ENCODE results near the gene CHD9. TPM values are rescaled to one million over a fixed set of nuclear protein-coding genes. Genes with fewer than 3 reads are reported as not detected.

Gene CHD9
- total RNA-seq, 1 donor from 2014 or later = 68.6 TPM

DNA sequence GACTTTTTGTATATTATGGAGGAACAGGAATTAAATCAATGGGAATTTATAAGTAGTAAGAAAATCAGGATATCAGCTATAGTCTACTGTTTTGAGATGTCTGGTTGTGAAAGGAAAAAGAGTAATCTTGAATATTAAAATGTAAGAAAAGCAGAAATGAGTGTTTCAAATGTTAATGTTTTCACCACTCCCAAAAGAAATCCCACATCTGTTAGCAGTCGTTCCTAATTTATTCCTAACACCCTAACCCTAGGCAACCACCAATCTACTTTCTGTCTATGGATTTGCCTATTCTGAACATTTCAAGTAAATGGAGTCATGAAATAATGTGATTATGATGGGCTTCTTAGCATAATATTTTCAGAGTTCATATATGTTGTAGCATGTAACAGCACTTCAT is 133.0 kb downstream of the CHD9 start:
- no peak for DNase-seq (ENCODE audit: extremely low spot score, unreplicated experiment)
- no peaks in the 10 kb centered on the region for H3K27me3 Mint-ChIP-seq
- H3K4me3 Mint-ChIP-seq = no peak overlapping the region
- no peaks in the 10 kb centered on the region for H3K4me1 Mint-ChIP-seq (ENCODE audit: unreplicated experiment)
- peaks cover 7% of the 10 kb centered on the region for H3K9me3 Mint-ChIP-seq
- H3K27ac Mint-ChIP-seq = no peak overlapping the region
- H3K36me3 Mint-ChIP-seq = peaks cover 22% of the 10 kb centered on the region
- TF ChIP-seq, protein P1, sequence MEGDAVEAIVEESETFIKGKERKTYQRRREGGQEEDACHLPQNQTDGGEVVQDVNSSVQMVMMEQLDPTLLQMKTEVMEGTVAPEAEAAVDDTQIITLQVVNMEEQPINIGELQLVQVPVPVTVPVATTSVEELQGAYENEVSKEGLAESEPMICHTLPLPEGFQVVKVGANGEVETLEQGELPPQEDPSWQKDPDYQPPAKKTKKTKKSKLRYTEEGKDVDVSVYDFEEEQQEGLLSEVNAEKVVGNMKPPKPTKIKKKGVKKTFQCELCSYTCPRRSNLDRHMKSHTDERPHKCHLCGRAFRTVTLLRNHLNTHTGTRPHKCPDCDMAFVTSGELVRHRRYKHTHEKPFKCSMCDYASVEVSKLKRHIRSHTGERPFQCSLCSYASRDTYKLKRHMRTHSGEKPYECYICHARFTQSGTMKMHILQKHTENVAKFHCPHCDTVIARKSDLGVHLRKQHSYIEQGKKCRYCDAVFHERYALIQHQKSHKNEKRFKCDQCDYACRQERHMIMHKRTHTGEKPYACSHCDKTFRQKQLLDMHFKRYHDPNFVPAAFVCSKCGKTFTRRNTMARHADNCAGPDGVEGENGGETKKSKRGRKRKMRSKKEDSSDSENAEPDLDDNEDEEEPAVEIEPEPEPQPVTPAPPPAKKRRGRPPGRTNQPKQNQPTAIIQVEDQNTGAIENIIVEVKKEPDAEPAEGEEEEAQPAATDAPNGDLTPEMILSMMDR (conservative IDR thresholded peaks at IDR 0.05) = no peak

DNA sequence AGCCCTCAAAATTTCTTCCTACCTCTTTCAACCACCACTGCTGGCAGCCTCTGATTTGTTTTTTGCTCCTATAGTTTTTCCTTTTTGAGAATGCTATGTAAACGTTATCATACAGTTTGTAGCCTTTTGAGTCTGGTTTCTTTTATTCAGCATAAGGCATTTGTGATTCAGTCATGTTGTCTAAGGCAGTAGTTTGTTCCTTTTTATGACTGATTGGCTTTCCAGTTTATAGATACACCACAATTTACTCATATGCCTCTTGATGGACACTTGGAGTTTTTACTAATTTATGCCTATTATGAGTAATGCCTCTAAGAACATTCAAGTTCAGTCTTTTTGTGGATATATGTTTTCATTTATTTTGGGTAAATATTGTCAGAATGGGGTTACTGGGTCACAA is 136.6 kb downstream of the CHD9 start:
- Mint-ChIP-seq H3K4me1 (ENCODE audit: unreplicated experiment) (no peaks in the 10 kb centered on the region), H3K36me3 (peaks cover 6% of the 10 kb centered on the region), H3K27me3 (no peaks in the 10 kb centered on the region), H3K27ac (no peak overlapping the region), H3K4me3 (no peak overlapping the region), H3K9me3 (no peaks in the 10 kb centered on the region)
- TF ChIP-seq, protein P1 (conservative IDR thresholded peaks at IDR 0.05) = no peak
- no peak for DNase-seq (ENCODE audit: extremely low spot score, unreplicated experiment)

GRCh38 chr16:53198933-53199332 is 144.1 kb downstream of the CHD9 start:
- H3K9me3 Mint-ChIP-seq = no peaks in the 10 kb centered on the region
- H3K4me3 Mint-ChIP-seq = no peak overlapping the region
- H3K4me1 Mint-ChIP-seq (ENCODE audit: unreplicated experiment) = no peaks in the 10 kb centered on the region
- no peak for DNase-seq (ENCODE audit: extremely low spot score, unreplicated experiment)
- no peak overlapping the region for H3K27ac Mint-ChIP-seq
- peaks cover 12% of the 10 kb centered on the region for H3K36me3 Mint-ChIP-seq
- TF ChIP-seq, protein P1 (conservative IDR thresholded peaks at IDR 0.05) = no peak
- H3K27me3 Mint-ChIP-seq = no peaks in the 10 kb centered on the region

DNA sequence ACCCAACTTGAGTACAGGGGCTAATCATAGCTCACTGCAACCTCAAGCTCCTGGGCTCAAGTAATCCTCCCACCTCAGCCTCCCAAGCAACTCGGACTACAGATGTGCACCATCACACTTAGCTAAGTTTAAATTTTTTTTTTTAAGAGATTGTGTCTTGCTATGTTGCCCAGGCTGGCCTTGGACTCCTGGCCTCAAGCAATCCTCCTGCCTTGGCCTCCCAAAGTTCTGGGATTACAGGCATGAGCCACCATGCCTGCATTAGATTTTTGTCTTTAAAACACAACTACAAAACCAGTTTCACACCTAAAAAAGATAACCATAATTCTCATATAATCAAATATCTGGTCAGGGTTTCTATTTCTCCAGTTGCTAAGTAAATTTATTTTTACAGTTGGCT is 147.1 kb downstream of the CHD9 start:
- H3K36me3 Mint-ChIP-seq = peaks cover 16% of the 10 kb centered on the region
- no peak overlapping the region for H3K27ac Mint-ChIP-seq
- no peaks in the 10 kb centered on the region for H3K9me3 Mint-ChIP-seq
- no peaks in the 10 kb centered on the region for H3K27me3 Mint-ChIP-seq
- H3K4me1 Mint-ChIP-seq (ENCODE audit: unreplicated experiment) = peaks cover 12% of the 10 kb centered on the region
- no peak for DNase-seq (ENCODE audit: extremely low spot score, unreplicated experiment)
- H3K4me3 Mint-ChIP-seq = no peak overlapping the region
- TF ChIP-seq, protein P1 (conservative IDR thresholded peaks at IDR 0.05) = no peak

- DNase-seq (ENCODE audit: extremely low spot score, unreplicated experiment) = no peak
- H3K9me3 Mint-ChIP-seq = no peaks in the 10 kb centered on the region
- TF ChIP-seq, protein P1 (conservative IDR thresholded peaks at IDR 0.05) = no peak
- no peak overlapping the region for H3K4me3 Mint-ChIP-seq
- H3K27me3 Mint-ChIP-seq = no peaks in the 10 kb centered on the region
- H3K4me1 Mint-ChIP-seq (ENCODE audit: unreplicated experiment) = peaks cover 15% of the 10 kb centered on the region
- no peak overlapping the region for H3K27ac Mint-ChIP-seq
- peaks cover 16% of the 10 kb centered on the region for H3K36me3 Mint-ChIP-seq
Measured at GRCh38 chr16:53202398-53202797, 147.6 kb downstream of the CHD9 start.

Measured in type B pancreatic cell (in vitro differentiated cells).